Activated CD4-positive, CD25-positive, alpha-beta regulatory T cell treated with anti-CD3 and anti-CD28 coated beads, Interleukin-2, amount 50 U/mL, for 72 hours (primary cell): ENCODE results near the gene BAIAP2.
A peak's percentile ranks its signal among the peaks of the same experiment; 100 is the strongest.

Source experiments
- DNase-seq: peaks from one replicate; pipeline ENCODE4 v3.0.0; 2021

The BAIAP2 gene

GRCh38 chr17:81034779-81035520 lies at the start of gene BAIAP2:
Gene BAIAP2 (plus strand): TSS chr17:81035151. CDS start chr17:81035255, 104 bp downstream.
- peak; percentile 92 for DNase-seq

- no peak for DNase-seq
Observed at GRCh38 chr17:80986046-80986445, 48.9 kb upstream of the BAIAP2 start.

GRCh38 chr17:80986816-80987475 lies 48.0 kb upstream of the BAIAP2 start:
- no peak for DNase-seq

GRCh38 chr17:80987941-80988461 lies 47.0 kb upstream of the BAIAP2 start:
- no peak for DNase-seq

GRCh38 chr17:80989586-80989913 lies 45.4 kb upstream of the BAIAP2 start:
- DNase-seq, result no peak

GRCh38 chr17:80990921-80991644 lies 43.9 kb upstream of the BAIAP2 start:
- no peak for DNase-seq

GRCh38 chr17:80991645-80992076 lies 43.3 kb upstream of the BAIAP2 start, which contains the start of gene CHMP6:
Gene CHMP6 (plus strand): TSS chr17:80991841. CDS start chr17:80991919, 78 bp downstream.
- DNase-seq, result peak; percentile 78

- no peak for DNase-seq
Observed at GRCh38 chr17:80992077-80992947, 42.6 kb upstream of the BAIAP2 start.

- no peak for DNase-seq
Observed at GRCh38 chr17:80992948-80993624, 41.9 kb upstream of the BAIAP2 start.

GRCh38 chr17:80995131-80995530 lies 39.8 kb upstream of the BAIAP2 start:
- no peak for DNase-seq

- DNase-seq, result no peak
Observed at GRCh38 chr17:80996422-80997305, 38.3 kb upstream of the BAIAP2 start.

GRCh38 chr17:80997424-80998117 lies 37.4 kb upstream of the BAIAP2 start:
- DNase-seq, result no peak

- no peak for DNase-seq
Observed at GRCh38 chr17:80998118-80998747, 36.7 kb upstream of the BAIAP2 start.

- no peak for DNase-seq
Observed at GRCh38 chr17:80998748-80999535, 36.0 kb upstream of the BAIAP2 start.

GRCh38 chr17:80999536-81000333 lies 35.2 kb upstream of the BAIAP2 start:
- no peak for DNase-seq

GRCh38 chr17:81000334-81000630 lies 34.7 kb upstream of the BAIAP2 start:
- no peak for DNase-seq

GRCh38 chr17:81000631-81001357 lies 34.2 kb upstream of the BAIAP2 start:
- no peak for DNase-seq

GRCh38 chr17:81002013-81002384 lies 33.0 kb upstream of the BAIAP2 start:
- no peak for DNase-seq
